Tibial artery (tissue), 4 donors: Measurements from ENCODE around the gene MGST2.

Experiments used
- DNase-seq, 2 donors: peaks; one replicate each; pipeline ENCODE4 v3.0.0-alpha.2; 2019
- H3K27ac ChIP-seq, 2 donors: fragments of 200-600 bp; sonication (generic) in 1 of 2; 1 replicate in 1 of 2; 2 replicates in 1 of 2; pipeline ENCODE4 v1.5.1; 2018 to 2019; ENCODE audit warnings: mild to moderate bottlenecking in 1 of 2
- H3K27me3 ChIP-seq, 2 donors: fragments of 200-600 bp; sonication (generic) in 1 of 2; one replicate each; pipeline versions ENCODE4 v1.5.1 to v1.6.0; 2016 to 2019
- H3K36me3 ChIP-seq, 3 donors: fragments of 200-600 bp; sonication (generic) in 2 of 3; one replicate each; pipeline ENCODE4 v1.5.1; 2016 to 2019; ENCODE audit warnings: mild to moderate bottlenecking in 2 of 3
- H3K4me1 ChIP-seq, 4 donors: fragments of 200-600 bp; sonication (generic) in 2 of 4; 1 replicate in 3 of 4; 2 replicates in 1 of 4; pipeline ENCODE4 v1.5.1; 2016 to 2019
- H3K4me3 ChIP-seq, 2 donors: fragments of 200-600 bp; sonication (generic) in 1 of 2; 1 replicate in 1 of 2; 2 replicates in 1 of 2; pipeline ENCODE4 v1.5.1; 2018 to 2019; ENCODE audit warnings: mild to moderate bottlenecking in 2 of 2
- H3K9me3 ChIP-seq, 3 donors: fragments of 200-600 bp; sonication (generic) in 1 of 3; one replicate each; pipeline ENCODE4 v1.5.1; 2016 to 2019
- CTCF ChIP-seq, 2 experiments: fragments of 200-600 bp in 1 of 2; fragments of 450-650 bp in 1 of 2; IDR thresholded peaks; one replicate each; pipeline ENCODE4 v1.5.1; 2017 to 2019; ENCODE audit warnings: antibody characterized with exemption in 2 of 2, mild to moderate bottlenecking in 1 of 2, moderate library complexity in 1 of 2
- intact Hi-C: fragments of 100-400 bp; cut with DNase I; formaldehyde crosslinking; loops from one replicate; pipeline ENCODE4 v1.15.0; 2023; ENCODE audit warnings: low total_unique reads

MGST2 gene

GRCh38 chr4:139744232-139744631, 78.6 kb downstream of the MGST2 start:
- Histone ChIP-seq H3K9me3 (no peaks in the 10 kb centered on the region), H3K36me3 (no peaks in the 10 kb centered on the region), H3K4me1 (peaks cover 0 to 20% (median 15%) of the 10 kb centered on the region in 4 donors), H3K27me3 (no peaks in the 10 kb centered on the region), H3K27ac (no peak overlapping the region), H3K4me3 (no peak overlapping the region)
- no peak for TF ChIP-seq CTCF (IDR thresholded peaks at IDR 0.05)
- intact Hi-C loops, result no loop called here
- DNase-seq, result no peak

GRCh38 chr4:139745111-139745639, 79.6 kb downstream of the MGST2 start:
- Histone ChIP-seq H3K27ac (no peak overlapping the region), H3K4me1 (peaks cover 0 to 16% (median 11%) of the 10 kb centered on the region in 4 donors), H3K36me3 (no peaks in the 10 kb centered on the region), H3K27me3 (no peaks in the 10 kb centered on the region), H3K9me3 (no peaks in the 10 kb centered on the region), H3K4me3 (no peak overlapping the region)
- DNase-seq, result no peak
- no peak for TF ChIP-seq CTCF (IDR thresholded peaks at IDR 0.05)
- intact Hi-C loops, result no loop called here

GRCh38 chr4:139746431-139747171, 81.0 kb downstream of the MGST2 start:
- H3K9me3 ChIP-seq, result no peaks in the 10 kb centered on the region
- no peaks in the 10 kb centered on the region for H3K27me3 ChIP-seq
- H3K36me3 ChIP-seq, result no peaks in the 10 kb centered on the region
- TF ChIP-seq CTCF (IDR thresholded peaks at IDR 0.05), result no peak
- no peak overlapping the region for H3K27ac ChIP-seq
- H3K4me1 ChIP-seq, result peaks cover 0 to 3% (median 0%) of the 10 kb centered on the region in 4 donors
- intact Hi-C loops, result no loop called here
- no peak overlapping the region for H3K4me3 ChIP-seq
- DNase-seq, result no peak

- intact Hi-C loops, result no loop called here
- no peak overlapping the region for H3K4me3 ChIP-seq
- no peak for DNase-seq
Measured at GRCh38 chr4:139749338-139749737, 83.7 kb downstream of the MGST2 start.

GRCh38 chr4:139749835-139750498, 84.3 kb downstream of the MGST2 start:
- H3K27ac ChIP-seq, result no peak overlapping the region
- no peak for DNase-seq
- H3K27me3 ChIP-seq, result no peaks in the 10 kb centered on the region
- H3K4me1 ChIP-seq, result peaks cover 0 to 3% (median 0%) of the 10 kb centered on the region in 4 donors
- TF ChIP-seq CTCF (IDR thresholded peaks at IDR 0.05), result no peak
- no peaks in the 10 kb centered on the region for H3K36me3 ChIP-seq
- intact Hi-C loops, result no loop called here
- no peak overlapping the region for H3K4me3 ChIP-seq
- H3K9me3 ChIP-seq, result no peaks in the 10 kb centered on the region

More at GRCh38 chr4:139749338-139749737, 83.7 kb downstream of the MGST2 start:
- Histone ChIP-seq H3K36me3 (no peaks in the 10 kb centered on the region), H3K9me3 (no peaks in the 10 kb centered on the region), H3K27ac (no peak overlapping the region), H3K4me1 (peaks cover 0 to 3% (median 0%) of the 10 kb centered on the region in 4 donors), H3K27me3 (no peaks in the 10 kb centered on the region)
- TF ChIP-seq CTCF (IDR thresholded peaks at IDR 0.05), result no peak
